Activated CD4-positive, alpha-beta T cell treated with anti-CD3 and anti-CD28 coated beads, Interleukin-2, amount 10 ng/mL, durations not matched to agents 7 days and 5 days (primary cell): ENCODE results near the gene ADISSP. TPM values are rescaled to one million over a fixed set of nuclear protein-coding genes. Genes with fewer than 3 reads are reported as not detected.

Experiments used
- CTCF ChIA-PET: fragments of 350-600 bp; sonication (Branson Sonifier 250); formaldehyde crosslinking; loops from one replicate; lab custom pipeline; 2021; ENCODE audit warnings: antibody characterized with exemption; lab: Charles Lee
- POLR2A ChIA-PET: fragments of 350-600 bp; sonication (Branson Sonifier 250); formaldehyde crosslinking; loops from one replicate; lab custom pipeline; 2021; ENCODE audit warnings: antibody characterized with exemption; lab: Charles Lee
- DNase-seq: peaks from one replicate; pipeline ENCODE4 v3.0.0-alpha.2; 2020
- H3K27ac Mint-ChIP-seq: one replicate; pipeline ENCODE4 v1.8.0; 2021; ENCODE audit warnings: mild to moderate bottlenecking, moderate library complexity, mixed read lengths
- H3K27me3 Mint-ChIP-seq: one replicate; pipeline ENCODE4 v1.8.0; 2021; ENCODE audit warnings: mixed read lengths
- H3K36me3 Mint-ChIP-seq: one replicate; pipeline ENCODE4 v1.8.0; 2021; ENCODE audit warnings: low read depth, mixed read lengths
- H3K4me1 Mint-ChIP-seq: one replicate; pipeline ENCODE4 v1.8.0; 2021; ENCODE audit warnings: mixed read lengths
- H3K4me3 Mint-ChIP-seq: one replicate; pipeline ENCODE4 v1.8.0; 2021; ENCODE audit warnings: mild to moderate bottlenecking, moderate library complexity, mixed read lengths
- H3K9me3 Mint-ChIP-seq: one replicate; pipeline ENCODE4 v1.8.0; 2021; ENCODE audit warnings: mixed read lengths
- total RNA-seq, 2 experiments: library from RNA; stranded (reverse); gene quantifications; one replicate each; pipeline ENCODE4 v1.2.3, GENCODE V29; 2021

Gene ADISSP
- total RNA-seq, 2 experiments from 2014 or later = 27.8 to 27.9 TPM

GRCh38 chr20:3759316-3759823, 8.2 kb downstream of the ADISSP start:
- Mint-ChIP-seq H3K4me1 (peaks cover 1% of the 10 kb centered on the region), H3K27me3 (no peaks in the 10 kb centered on the region), H3K27ac (no peak overlapping the region), H3K36me3 (peaks cover 12% of the 10 kb centered on the region), H3K4me3 (no peak overlapping the region), H3K9me3 (no peaks in the 10 kb centered on the region)
- no peak for DNase-seq
- POLR2A ChIA-PET = no interaction called here
- CTCF ChIA-PET = interaction anchor here (1.0 to 1.2 kb wide), 3 partner anchors 8 to 61 kb away, joined by 3 to 5 read pairs (median 4); partner anchors contain the start of genes ADISSP, AP5S1 and CENPB

GRCh38 chr20:3758566-3758965, 9.0 kb downstream of the ADISSP start:
- Mint-ChIP-seq H3K4me1 (no peaks in the 10 kb centered on the region), H3K27me3 (no peaks in the 10 kb centered on the region), H3K36me3 (peaks cover 12% of the 10 kb centered on the region), H3K9me3 (no peaks in the 10 kb centered on the region), H3K4me3 (no peak overlapping the region), H3K27ac (no peak overlapping the region)
- ChIA-PET POLR2A (no interaction called here), CTCF (interaction anchor here (1.2 to 1.7 kb wide), 2 partner anchors 9 to 11 kb away, joined by 5 to 6 read pairs; partner anchors contain the start of gene ADISSP)
- DNase-seq = no peak

- DNase-seq = no peak
- Mint-ChIP-seq H3K4me1 (peaks cover 7% of the 10 kb centered on the region), H3K4me3 (no peak overlapping the region), H3K36me3 (peaks cover 12% of the 10 kb centered on the region), H3K27me3 (no peaks in the 10 kb centered on the region), H3K27ac (no peak overlapping the region), H3K9me3 (no peaks in the 10 kb centered on the region)
- POLR2A ChIA-PET = no interaction called here
- CTCF ChIA-PET = interaction anchor here (0.6 to 2.0 kb wide), 6 partner anchors 9 to 312 kb away, joined by 3 to 6 read pairs (median 4); partner anchors contain the start of gene ADISSP
These were observed 10.3 kb downstream of the ADISSP start for GRCh38 chr20:3757268-3757667.

- peaks cover 9% of the 10 kb centered on the region for H3K36me3 Mint-ChIP-seq
- H3K27me3 Mint-ChIP-seq = no peaks in the 10 kb centered on the region
- peaks cover 11% of the 10 kb centered on the region for H3K4me1 Mint-ChIP-seq
- POLR2A ChIA-PET = interaction anchor here (0.6 kb wide), 1 partner anchor 249 kb away, joined by 3 read pairs; no protein-coding TSS in a partner anchor
- no peak overlapping the region for H3K27ac Mint-ChIP-seq
- no peaks in the 10 kb centered on the region for H3K9me3 Mint-ChIP-seq
- DNase-seq = no peak
- CTCF ChIA-PET = interaction anchor here (1.2 to 7.0 kb wide), 4 partner anchors 12 to 64 kb away, joined by 3 to 28 read pairs (median 6); partner anchors contain the start of gene ADISSP
- H3K4me3 Mint-ChIP-seq = no peak overlapping the region
These were observed 11.6 kb downstream of the ADISSP start for GRCh38 chr20:3755814-3756480.

GRCh38 chr20:3755269-3755668, 12.3 kb downstream of the ADISSP start:
- Mint-ChIP-seq H3K4me3 (no peak overlapping the region), H3K27ac (no peak overlapping the region), H3K27me3 (no peaks in the 10 kb centered on the region), H3K4me1 (peaks cover 14% of the 10 kb centered on the region), H3K9me3 (no peaks in the 10 kb centered on the region), H3K36me3 (peaks cover 9% of the 10 kb centered on the region)
- POLR2A ChIA-PET = interaction anchor here (0.6 kb wide), 1 partner anchor 250 kb away, joined by 3 read pairs; no protein-coding TSS in a partner anchor
- DNase-seq = no peak
- CTCF ChIA-PET = interaction anchor here (0.7 to 7.0 kb wide), 3 partner anchors 9 to 65 kb away, joined by 3 to 28 read pairs (median 4); partner anchors contain the start of genes ADISSP and AP5S1

- Mint-ChIP-seq H3K27me3 (no peaks in the 10 kb centered on the region), H3K27ac (no peak overlapping the region), H3K4me3 (no peak overlapping the region), H3K36me3 (peaks cover 9% of the 10 kb centered on the region), H3K9me3 (no peaks in the 10 kb centered on the region), H3K4me1 (peaks cover 14% of the 10 kb centered on the region)
- no peak for DNase-seq
- CTCF ChIA-PET = interaction anchor here (0.9 to 7.0 kb wide), 5 partner anchors 8 to 66 kb away, joined by 3 to 28 read pairs (median 5); partner anchors contain the start of genes ADISSP and AP5S1
- POLR2A ChIA-PET = no interaction called here
These were observed 13.3 kb downstream of the ADISSP start for GRCh38 chr20:3754276-3754630.

GRCh38 chr20:3753501-3754275, 13.9 kb downstream of the ADISSP start:
- no peak overlapping the region for H3K27ac Mint-ChIP-seq
- POLR2A ChIA-PET = no interaction called here
- no peak for DNase-seq
- no peaks in the 10 kb centered on the region for H3K9me3 Mint-ChIP-seq
- peaks cover 14% of the 10 kb centered on the region for H3K4me1 Mint-ChIP-seq
- peaks cover 9% of the 10 kb centered on the region for H3K36me3 Mint-ChIP-seq
- no peaks in the 10 kb centered on the region for H3K27me3 Mint-ChIP-seq
- CTCF ChIA-PET = interaction anchor here (0.6 to 7.0 kb wide), 11 partner anchors 8 to 319 kb away, joined by 3 to 28 read pairs (median 5); partner anchors contain the start of genes ADISSP, AP5S1 and CENPB
- no peak overlapping the region for H3K4me3 Mint-ChIP-seq

- peak; percentile 67 for DNase-seq
- H3K4me3 Mint-ChIP-seq = no peak overlapping the region
- no peaks in the 10 kb centered on the region for H3K9me3 Mint-ChIP-seq
- H3K4me1 Mint-ChIP-seq = peaks cover 14% of the 10 kb centered on the region
- POLR2A ChIA-PET = no interaction called here
- no peak overlapping the region for H3K27ac Mint-ChIP-seq
- peaks cover 7% of the 10 kb centered on the region for H3K36me3 Mint-ChIP-seq
- H3K27me3 Mint-ChIP-seq = no peaks in the 10 kb centered on the region
- CTCF ChIA-PET = interaction anchor here (0.5 to 7.0 kb wide), 13 partner anchors 9 to 343 kb away, joined by 3 to 28 read pairs (median 4); partner anchors contain the start of genes ADISSP, AP5S1 and CENPB
These were observed 14.5 kb downstream of the ADISSP start for GRCh38 chr20:3753098-3753497.

- POLR2A ChIA-PET = interaction anchor here (0.6 kb wide), 1 partner anchor 15 kb away, joined by 3 read pairs; the partner anchor contains the start of gene ADISSP
- Mint-ChIP-seq H3K27me3 (no peaks in the 10 kb centered on the region), H3K36me3 (peaks cover 2% of the 10 kb centered on the region), H3K4me3 (peak overlapping the region; percentile 63), H3K9me3 (no peaks in the 10 kb centered on the region), H3K27ac (peak overlapping the region; percentile 44), H3K4me1 (peaks cover 14% of the 10 kb centered on the region)
- CTCF ChIA-PET = interaction anchor here (0.7 to 7.0 kb wide), 9 partner anchors 16 to 180 kb away, joined by 3 to 28 read pairs (median 4); partner anchors contain the start of genes ADISSP, AP5S1 and CENPB
- DNase-seq = no peak
These were observed 15.2 kb downstream of the ADISSP start for GRCh38 chr20:3752386-3752759.

- DNase-seq = peak; percentile 71
- Mint-ChIP-seq H3K9me3 (no peaks in the 10 kb centered on the region), H3K27me3 (no peaks in the 10 kb centered on the region), H3K4me1 (peaks cover 14% of the 10 kb centered on the region), H3K36me3 (no peaks in the 10 kb centered on the region), H3K27ac (peak overlapping the region; percentile 44), H3K4me3 (peak overlapping the region; percentile 63)
- POLR2A ChIA-PET = interaction anchor here (0.6 kb wide), 1 partner anchor 15 kb away, joined by 3 read pairs; the partner anchor contains the start of gene ADISSP
- CTCF ChIA-PET = interaction anchor here (0.9 to 7.0 kb wide), 7 partner anchors 13 to 341 kb away, joined by 3 to 28 read pairs (median 3); partner anchors contain the start of gene ADISSP
These were observed 15.7 kb downstream of the ADISSP start for GRCh38 chr20:3751675-3752385.

- no peaks in the 10 kb centered on the region for H3K27me3 Mint-ChIP-seq
- DNase-seq = no peak
- H3K36me3 Mint-ChIP-seq = no peaks in the 10 kb centered on the region
- peaks cover 14% of the 10 kb centered on the region for H3K4me1 Mint-ChIP-seq
- CTCF ChIA-PET = interaction anchor here (0.9 to 7.0 kb wide), 8 partner anchors 11 to 342 kb away, joined by 3 to 28 read pairs (median 3); partner anchors contain the start of gene ADISSP
- POLR2A ChIA-PET = no interaction called here
- H3K9me3 Mint-ChIP-seq = no peaks in the 10 kb centered on the region
- H3K4me3 Mint-ChIP-seq = peak overlapping the region; percentile 25
- no peak overlapping the region for H3K27ac Mint-ChIP-seq
These were observed 16.3 kb downstream of the ADISSP start for GRCh38 chr20:3751305-3751674.
